ENCODE data around the gene MYOCD.

GRCh38 chr17:12727076-12727760 is 61.5 kb downstream of the MYOCD start:
- TF ChIP-seq EP300 (IDR thresholded peaks at IDR 0.05) (no peak), CTCF (IDR thresholded peaks at IDR 0.05) (no peak), POLR2A (IDR thresholded peaks at IDR 0.05) (no peak)

Data from ovary (tissue), 3 donors.